ENCODE results near the gene POLR3GL. TPM values are rescaled to one million over a fixed set of nuclear protein-coding genes. Genes with fewer than 3 reads are reported as not detected.
"Not testable (repeated sequence)": the region's sequence is repeated elsewhere in the genome, so short reads cannot be mapped to it uniquely, and the experiment has no call there.

The POLR3GL gene, protein sequence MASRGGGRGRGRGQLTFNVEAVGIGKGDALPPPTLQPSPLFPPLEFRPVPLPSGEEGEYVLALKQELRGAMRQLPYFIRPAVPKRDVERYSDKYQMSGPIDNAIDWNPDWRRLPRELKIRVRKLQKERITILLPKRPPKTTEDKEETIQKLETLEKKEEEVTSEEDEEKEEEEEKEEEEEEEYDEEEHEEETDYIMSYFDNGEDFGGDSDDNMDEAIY
- 64.0 TPM for polyA plus RNA-seq

DNA sequence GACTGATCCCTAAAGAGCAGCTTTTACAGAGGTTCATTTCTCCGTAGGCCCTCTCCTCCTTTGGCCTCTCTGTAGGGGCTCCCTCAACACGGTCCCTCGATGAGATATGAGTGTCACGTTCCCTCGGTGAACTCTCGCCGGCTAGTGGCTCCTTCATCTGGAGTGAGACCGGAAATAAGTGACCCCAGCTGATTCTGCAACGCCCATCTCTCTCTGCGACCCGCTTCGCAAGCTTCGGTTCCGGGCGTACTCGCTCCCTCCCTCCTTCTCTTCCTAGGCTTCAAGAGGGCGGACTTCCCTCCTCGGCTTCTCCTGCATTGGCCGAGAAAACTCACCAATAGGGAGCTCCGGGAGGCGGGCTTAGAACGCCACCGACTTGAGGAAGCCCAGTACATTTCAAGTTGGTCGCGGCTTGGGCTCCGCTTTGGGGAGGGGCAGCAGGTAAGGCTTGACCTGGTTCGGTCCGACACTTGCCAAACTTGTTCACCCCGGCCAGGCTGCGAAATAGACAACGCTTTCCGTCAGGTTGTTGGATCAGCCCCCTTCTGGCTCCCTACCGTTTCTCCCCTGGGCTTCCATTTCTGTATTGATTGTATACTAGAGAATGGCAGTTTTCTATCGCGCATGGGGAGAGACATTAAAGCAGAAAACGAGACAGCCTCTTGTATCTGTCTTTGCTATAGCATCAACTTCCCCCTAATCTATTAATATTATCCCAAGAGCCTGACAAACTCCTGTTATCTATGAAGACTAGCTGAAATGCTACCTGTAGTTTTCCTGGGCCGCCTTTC, at the start of gene POLR3GL, which contains the start of gene ANKRD34A:
Gene POLR3GL, plus strand, starts transcription at position 363 of the 791 bp plus-strand sequence. CDS start 10,176 bp downstream, outside the sequence.
Gene ANKRD34A, minus strand, starts transcription at position 248 of the 791 bp plus-strand sequence. CDS start 2,816 bp downstream, outside the sequence.
- Mint-ChIP-seq H3K9me3 (peaks cover 0 to 2% (median 0%) of the 10 kb centered on the region in 3 donors), H3K4me1 (peaks cover 32 to 41% (median 36%) of the 10 kb centered on the region in 3 donors), H3K27me3 (peaks cover 1% of the 10 kb centered on the region), H3K4me3 (peak within 1 kb of the TSS; percentile 96 to 99 (median 98)), H3K27ac (peak within 1 kb of the TSS; percentile 91 to 98 (median 97)), H3K36me3 (no peaks in the 10 kb centered on the region)

DNA sequence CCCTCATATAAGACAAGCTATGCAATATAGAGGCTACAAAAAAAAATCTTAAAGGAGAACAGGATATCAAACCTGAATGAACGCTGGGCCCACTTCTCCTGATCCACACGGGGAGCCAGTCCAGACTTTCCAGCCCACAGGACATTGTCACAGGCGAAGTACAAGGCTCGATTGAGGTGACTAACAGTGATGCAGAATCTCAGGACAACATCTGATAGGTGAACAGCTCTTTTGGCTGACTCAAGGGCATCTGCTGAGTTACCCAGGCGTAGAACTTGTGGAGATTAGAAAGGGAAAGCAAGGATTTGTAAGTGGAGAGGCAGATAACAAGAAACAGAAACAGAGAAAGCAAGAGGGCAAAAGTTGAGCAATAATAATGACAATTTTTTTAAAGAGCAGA, 47.7 kb upstream of the POLR3GL start:
- peaks cover 2% of the 10 kb centered on the region for H3K36me3 Mint-ChIP-seq
- no peaks in the 10 kb centered on the region for H3K27me3 Mint-ChIP-seq
- peak overlapping the region; percentile 40 to 100 (median 84) for H3K4me3 Mint-ChIP-seq
- H3K9me3 Mint-ChIP-seq, result no peaks in the 10 kb centered on the region
- H3K4me1 Mint-ChIP-seq, result peaks cover 16 to 31% (median 21%) of the 10 kb centered on the region in 3 donors
- H3K27ac Mint-ChIP-seq, result peak overlapping the region in 2 of 3 donors; percentile 74 to 90

DNA sequence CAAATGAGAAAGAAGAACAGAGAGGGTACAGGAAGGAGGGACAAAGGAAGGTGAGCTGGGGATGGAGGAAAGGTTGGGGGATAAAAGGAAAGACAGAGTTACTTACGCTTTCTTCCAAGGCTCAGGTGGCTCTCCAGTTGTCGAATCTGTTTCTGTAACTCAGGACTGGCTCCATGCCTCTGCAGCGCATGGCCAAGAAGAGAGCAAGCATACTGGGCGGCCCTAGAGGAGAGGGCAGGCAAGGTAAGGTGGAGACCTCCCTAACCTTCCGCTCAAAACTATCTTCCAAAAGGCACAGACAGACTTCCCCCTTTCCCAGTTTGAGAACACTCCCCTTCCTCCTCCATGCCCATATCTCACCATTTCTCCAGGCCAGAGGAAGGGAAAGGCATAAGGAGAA, 46.9 kb upstream of the POLR3GL start:
- Mint-ChIP-seq H3K9me3 (no peaks in the 10 kb centered on the region), H3K4me3 (peak overlapping the region; percentile 91 to 100 (median 96)), H3K27ac (peak overlapping the region; percentile 90 to 95 (median 94)), H3K27me3 (no peaks in the 10 kb centered on the region), H3K4me1 (peaks cover 11 to 25% (median 18%) of the 10 kb centered on the region in 3 donors), H3K36me3 (peaks cover 2% of the 10 kb centered on the region)

DNA sequence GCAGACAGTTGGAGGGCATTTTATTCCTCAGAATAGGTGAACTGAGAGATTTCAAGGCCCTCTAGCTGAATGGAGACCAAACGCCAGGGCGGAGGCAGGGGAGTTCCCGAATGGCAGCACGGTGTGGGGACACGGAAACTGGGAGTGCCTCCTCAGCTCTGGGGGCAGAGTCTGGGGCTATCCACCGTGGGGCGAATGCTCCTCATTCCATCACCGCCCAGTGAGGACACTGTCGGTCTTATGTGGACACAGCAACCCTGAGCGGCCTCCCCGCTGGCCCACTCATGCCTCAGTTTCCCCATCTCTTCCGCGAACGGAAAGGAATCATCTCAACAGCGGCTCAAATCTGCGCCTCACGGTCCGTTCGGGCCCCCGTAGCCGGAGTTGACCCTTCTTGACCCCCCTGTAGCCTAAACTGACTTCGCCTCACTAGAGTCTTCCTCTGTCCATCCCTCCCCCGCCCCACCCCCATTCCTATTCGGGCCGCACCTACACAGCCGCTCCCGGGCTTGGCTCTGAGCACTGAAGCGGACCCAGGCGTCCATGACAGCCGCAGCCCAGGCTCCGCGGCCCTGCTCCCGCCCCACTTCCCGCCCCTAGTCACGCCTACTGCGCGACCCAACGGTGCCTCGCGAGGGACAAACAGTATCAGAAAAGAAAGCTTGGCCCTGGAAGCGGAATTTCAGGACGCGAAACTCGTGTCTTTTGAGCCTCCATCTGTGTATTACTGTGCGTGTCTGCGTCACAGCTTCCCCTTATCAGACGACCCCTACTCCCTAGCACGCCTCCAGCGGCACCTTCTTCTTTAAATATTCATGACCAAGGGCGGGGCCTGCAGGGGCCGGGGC, 46.1 kb upstream of the POLR3GL start, which contains the start of gene PEX11B:
Gene PEX11B, minus strand, starts transcription at position 574 of the 848 bp plus-strand sequence. Its CDS starts 29 bp downstream, at position 545.
- no peaks in the 10 kb centered on the region for H3K9me3 Mint-ChIP-seq
- H3K36me3 Mint-ChIP-seq, result peaks cover 2% of the 10 kb centered on the region
- peak within 1 kb of the TSS; percentile 90 to 95 (median 94) for H3K27ac Mint-ChIP-seq
- peak within 1 kb of the TSS; percentile 91 to 100 (median 96) for H3K4me3 Mint-ChIP-seq
- H3K4me1 Mint-ChIP-seq, result peaks cover 11 to 25% (median 16%) of the 10 kb centered on the region in 3 donors
- H3K27me3 Mint-ChIP-seq, result no peaks in the 10 kb centered on the region

DNA sequence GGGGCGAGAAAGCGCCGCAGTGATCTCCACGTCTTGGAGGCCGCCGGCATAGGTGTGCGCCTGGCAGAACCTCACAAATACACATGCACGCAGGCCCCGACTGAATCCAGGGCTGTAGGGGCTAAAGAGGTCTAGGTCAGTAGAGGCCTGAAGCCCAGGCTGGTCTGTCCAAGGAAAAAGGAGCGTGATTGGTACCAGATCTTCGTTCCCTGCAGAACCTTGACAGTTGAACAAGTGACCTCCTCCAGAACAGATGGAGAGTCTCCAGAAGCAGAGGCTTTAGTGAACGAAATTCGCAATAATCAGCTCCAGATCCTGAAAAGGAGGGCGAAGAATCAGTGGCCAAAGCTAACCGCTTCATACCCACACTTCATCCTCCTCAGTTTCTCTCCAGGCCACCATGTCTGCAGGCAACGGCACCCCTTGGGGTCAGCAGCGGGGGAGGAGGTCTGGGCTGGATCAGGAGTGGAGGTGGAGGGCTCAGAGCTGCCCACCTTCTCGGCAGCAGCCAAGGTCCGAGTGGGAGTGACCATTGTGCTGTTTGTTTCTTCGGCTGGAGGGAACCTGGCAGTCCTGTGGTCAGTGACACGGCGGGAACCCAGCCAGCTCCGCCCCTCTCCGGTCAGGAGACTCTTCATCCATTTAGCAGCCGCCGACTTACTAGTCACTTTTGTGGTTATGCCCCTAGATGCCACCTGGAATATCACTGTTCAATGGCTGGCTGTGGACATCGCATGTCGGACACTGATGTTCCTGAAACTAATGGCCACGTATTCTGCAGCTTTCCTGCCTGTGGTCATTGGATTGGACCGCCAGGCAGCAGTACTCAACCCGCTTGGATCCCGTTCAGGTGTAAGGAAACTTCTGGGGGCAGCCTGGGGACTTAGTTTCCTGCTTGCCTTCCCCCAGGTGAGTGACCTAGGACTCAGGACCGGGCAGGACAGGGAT, 45.2 kb upstream of the POLR3GL start:
- H3K4me1 Mint-ChIP-seq, result peaks cover 11 to 25% (median 14%) of the 10 kb centered on the region in 3 donors
- H3K27ac Mint-ChIP-seq, result peak overlapping the region; percentile 90 to 95 (median 94)
- peak overlapping the region; percentile 91 to 100 (median 96) for H3K4me3 Mint-ChIP-seq
- H3K9me3 Mint-ChIP-seq, result no peaks in the 10 kb centered on the region
- no peaks in the 10 kb centered on the region for H3K27me3 Mint-ChIP-seq
- H3K36me3 Mint-ChIP-seq, result peaks cover 2% of the 10 kb centered on the region

DNA sequence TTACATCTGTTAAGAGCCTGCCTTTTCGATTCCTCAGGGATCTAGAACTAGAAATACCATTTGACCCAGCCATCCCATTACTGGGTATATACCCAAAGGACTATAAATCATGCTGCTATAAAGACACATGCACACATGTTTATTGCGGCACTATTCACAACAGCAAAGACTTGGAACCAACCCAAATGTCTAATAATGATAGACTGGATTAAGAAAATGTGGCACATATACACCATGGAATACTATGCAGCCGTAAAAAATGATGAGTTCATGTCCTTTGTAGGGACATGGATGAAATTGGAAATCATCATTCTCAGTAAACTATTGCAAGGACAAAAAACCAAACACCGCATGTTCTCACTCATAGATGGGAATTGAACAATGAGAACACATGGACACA, 44.2 kb upstream of the POLR3GL start:
- H3K4me1 Mint-ChIP-seq, result peaks cover 11 to 22% (median 14%) of the 10 kb centered on the region in 3 donors

DNA sequence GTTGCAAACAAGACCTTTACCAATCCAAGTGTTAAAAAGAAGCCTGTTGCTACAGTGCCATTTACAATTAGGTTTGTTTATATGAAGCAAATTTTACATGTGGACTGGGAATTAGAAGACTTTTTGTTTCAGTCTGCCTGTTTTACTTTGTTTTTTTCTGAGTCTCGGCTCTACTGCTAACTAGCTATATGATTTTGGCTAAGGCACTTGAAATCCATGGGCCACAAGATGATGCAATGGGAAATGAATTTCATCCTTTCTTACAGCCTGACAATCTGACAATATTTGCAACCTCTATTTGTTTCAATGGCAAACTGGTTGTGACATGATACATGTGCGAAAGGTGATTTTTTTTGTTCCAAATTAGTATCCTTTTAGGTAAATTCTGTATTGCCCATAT, 42.2 kb upstream of the POLR3GL start:
- Mint-ChIP-seq H3K36me3 (peaks cover 3% of the 10 kb centered on the region), H3K27ac (no peak overlapping the region), H3K4me1 (peaks cover 10 to 14% (median 11%) of the 10 kb centered on the region in 3 donors), H3K27me3 (no peaks in the 10 kb centered on the region), H3K4me3 (no peak overlapping the region), H3K9me3 (no peaks in the 10 kb centered on the region)

More for the DNA sequence above, 44.2 kb upstream of the POLR3GL start:
- H3K36me3 Mint-ChIP-seq, H3K9me3 Mint-ChIP-seq, H3K27me3 Mint-ChIP-seq: not testable (repeated sequence)
- peak overlapping the region in 3 of 4 donors; percentile 78 to 96 (median 91) for H3K4me3 Mint-ChIP-seq
- peak overlapping the region in 2 of 3 donors; percentile 83 to 90 for H3K27ac Mint-ChIP-seq

DNA sequence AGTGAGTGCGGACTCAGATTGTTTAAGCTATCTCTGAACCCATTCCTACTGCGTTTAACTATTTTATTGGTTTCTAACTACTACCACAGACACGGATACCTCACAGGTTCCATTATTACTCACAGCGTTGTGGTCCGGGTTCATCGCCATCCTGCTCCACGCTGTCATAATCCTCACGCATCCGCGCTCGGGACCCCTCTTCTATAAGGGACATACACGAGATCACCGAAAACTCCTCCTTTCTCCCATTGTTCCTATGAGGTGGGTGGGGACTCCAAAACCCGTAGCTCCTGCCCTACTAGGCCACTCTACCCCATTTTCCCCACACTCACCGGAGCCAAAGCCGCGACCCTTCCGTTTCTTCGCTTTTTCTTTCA, 37.8 kb upstream of the POLR3GL start:
- Mint-ChIP-seq H3K4me3 (no peak overlapping the region), H3K36me3 (peaks cover 1% of the 10 kb centered on the region), H3K4me1 (peaks cover 0 to 12% (median 7%) of the 10 kb centered on the region in 3 donors), H3K27ac (no peak overlapping the region), H3K27me3 (no peaks in the 10 kb centered on the region), H3K9me3 (peaks cover 0 to 1% (median 0%) of the 10 kb centered on the region in 3 donors)

DNA sequence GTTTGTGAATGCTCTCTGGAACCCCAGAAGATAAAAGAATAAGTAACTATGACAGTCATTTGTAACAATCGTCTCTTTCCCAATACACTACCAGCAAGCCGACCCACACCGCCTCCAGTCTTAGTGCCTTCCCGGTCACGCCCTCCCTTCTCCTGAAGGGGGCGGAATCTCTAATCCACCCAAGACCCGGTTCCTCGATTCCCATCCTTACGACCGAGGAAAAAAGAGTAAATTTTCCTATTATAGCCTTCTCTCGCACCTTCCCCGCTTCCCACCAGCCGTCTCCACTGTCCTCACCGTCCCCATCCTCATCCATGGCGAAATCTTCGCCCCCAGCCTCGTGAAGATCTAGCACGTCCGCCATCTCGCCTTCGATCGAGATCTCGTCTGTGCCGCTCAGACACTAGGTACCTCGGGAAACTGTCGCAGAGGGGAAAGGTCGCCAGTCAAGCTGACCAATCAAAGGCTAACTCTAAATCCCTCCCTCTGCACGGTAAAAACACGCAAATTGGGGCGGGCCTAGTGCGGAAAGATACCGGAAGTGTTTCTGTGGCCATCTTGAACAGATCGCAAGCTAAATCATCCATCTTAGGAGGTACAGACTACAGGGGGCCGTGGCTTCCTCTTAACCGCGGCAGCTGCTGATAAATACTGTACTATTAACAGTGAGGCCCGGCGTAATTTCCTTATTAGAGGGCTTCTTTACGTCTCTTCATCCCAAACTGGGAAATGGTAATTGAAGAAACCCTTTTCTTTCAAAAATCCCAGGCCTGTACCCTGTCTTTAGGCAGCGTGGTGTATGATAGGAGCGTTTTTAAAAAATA, 37.2 kb upstream of the POLR3GL start, which contains the start of gene RBM8A:
Gene RBM8A, minus strand, starts transcription at position 422 of the 824 bp plus-strand sequence. Its CDS starts 58 bp downstream, at position 364.
- H3K4me1 Mint-ChIP-seq, result peaks cover 2 to 15% (median 10%) of the 10 kb centered on the region in 3 donors
- peaks cover 1% of the 10 kb centered on the region for H3K36me3 Mint-ChIP-seq
- H3K27ac Mint-ChIP-seq, result peak within 1 kb of the TSS in 1 of 3 donors; percentile 76
- H3K4me3 Mint-ChIP-seq, result peak within 1 kb of the TSS in 2 of 4 donors; percentile 46 to 77
- H3K9me3 Mint-ChIP-seq, result peaks cover 0 to 1% (median 0%) of the 10 kb centered on the region in 3 donors
- no peaks in the 10 kb centered on the region for H3K27me3 Mint-ChIP-seq

DNA sequence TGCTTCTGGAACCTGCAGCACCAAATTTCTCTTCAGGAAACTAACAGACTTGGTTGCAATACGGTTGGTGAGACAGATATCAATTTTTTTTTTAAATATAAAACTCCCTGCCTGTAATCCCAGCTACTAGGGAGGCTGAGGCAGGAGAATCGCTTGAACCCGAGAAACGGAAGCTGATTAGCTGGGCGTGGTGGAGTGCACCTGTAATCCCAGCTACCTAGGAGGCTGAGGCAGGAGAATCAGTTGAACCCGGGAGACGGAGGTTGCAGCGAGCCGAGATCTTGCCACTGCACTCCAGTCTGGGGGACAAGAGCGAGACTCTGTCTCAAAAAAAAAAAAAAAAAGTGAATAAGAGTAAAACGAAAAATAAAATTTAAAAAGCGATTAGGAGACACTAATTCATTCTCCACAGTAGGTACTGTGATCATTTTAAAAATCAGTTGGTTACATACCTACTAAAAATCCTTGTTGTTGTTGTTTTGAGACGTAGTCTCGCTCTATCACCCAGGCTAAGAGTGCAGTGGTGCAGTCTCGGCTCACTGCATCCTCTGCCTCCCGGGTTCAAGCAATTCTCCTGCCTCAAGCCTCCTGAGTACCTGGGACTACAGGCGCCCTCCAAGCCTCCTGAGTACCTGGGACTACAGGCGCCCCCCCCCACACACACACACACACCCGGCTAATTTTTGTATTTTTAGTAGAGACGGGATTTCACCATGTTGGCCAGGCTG, 36.4 kb upstream of the POLR3GL start:
- peaks cover 1% of the 10 kb centered on the region for H3K36me3 Mint-ChIP-seq
- H3K4me1 Mint-ChIP-seq, result peaks cover 10 to 24% (median 18%) of the 10 kb centered on the region in 3 donors
- H3K27me3 Mint-ChIP-seq, result no peaks in the 10 kb centered on the region
- peaks cover 0 to 1% (median 0%) of the 10 kb centered on the region in 3 donors for H3K9me3 Mint-ChIP-seq
- peak overlapping the region in 2 of 3 donors; percentile 76 to 80 for H3K27ac Mint-ChIP-seq
- H3K4me3 Mint-ChIP-seq, result peak overlapping the region in 2 of 4 donors; percentile 46 to 77

DNA sequence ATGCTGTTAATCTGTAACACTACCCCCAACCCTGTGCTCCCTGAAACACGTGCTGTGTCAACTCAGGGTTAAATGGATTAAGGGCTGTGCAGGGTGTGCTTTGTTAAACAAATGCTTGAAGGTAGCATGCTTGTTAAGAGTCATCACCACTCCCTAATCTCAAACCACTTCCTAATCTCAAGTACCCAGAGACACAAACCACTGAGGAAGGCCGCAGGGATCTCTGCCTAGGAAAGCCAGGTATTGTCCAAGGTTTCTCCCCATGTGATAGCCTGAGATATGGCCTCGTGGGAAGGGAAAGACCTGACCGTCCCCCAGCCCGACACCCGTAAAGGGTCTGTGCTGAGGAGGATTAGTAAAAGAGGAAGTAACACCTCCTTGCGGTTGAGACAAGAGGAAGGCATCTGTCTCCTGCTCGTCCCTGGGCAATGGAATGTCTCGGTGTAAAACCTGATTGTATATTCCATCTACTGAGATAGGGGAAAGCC, 31.9 kb upstream of the POLR3GL start:
- Mint-ChIP-seq H3K4me3 (peak overlapping the region; percentile 55 to 85 (median 64)), H3K27ac (peak overlapping the region; percentile 61 to 88 (median 77)), H3K4me1 (peaks cover 13 to 25% (median 24%) of the 10 kb centered on the region in 3 donors)
- H3K27me3 Mint-ChIP-seq, H3K9me3 Mint-ChIP-seq, H3K36me3 Mint-ChIP-seq: not testable (repeated sequence)

DNA sequence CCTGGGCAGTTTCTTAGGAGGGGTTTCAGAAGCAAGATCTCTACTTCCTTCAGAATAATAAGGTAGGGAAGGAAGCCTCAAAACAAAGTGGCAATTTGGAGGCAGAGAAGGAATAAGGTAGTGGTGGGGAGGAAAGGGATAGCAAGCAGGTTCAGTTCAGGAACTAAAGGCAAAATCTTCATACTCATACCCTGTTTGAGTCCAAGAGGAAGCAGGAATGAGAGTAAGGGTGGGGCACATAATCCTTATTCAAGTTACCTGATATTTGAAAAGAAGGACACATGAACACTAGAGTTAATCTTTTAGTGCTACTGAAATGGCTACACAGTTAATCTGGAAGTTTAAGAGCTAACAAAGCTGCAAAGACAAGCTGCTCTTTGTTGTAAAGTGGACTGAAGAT, 28.8 kb upstream of the POLR3GL start:
- no peak overlapping the region for H3K4me3 Mint-ChIP-seq
- peaks cover 13 to 21% (median 21%) of the 10 kb centered on the region in 3 donors for H3K4me1 Mint-ChIP-seq
- H3K36me3 Mint-ChIP-seq, result peaks cover 3% of the 10 kb centered on the region
- no peak overlapping the region for H3K27ac Mint-ChIP-seq
- no peaks in the 10 kb centered on the region for H3K27me3 Mint-ChIP-seq
- H3K9me3 Mint-ChIP-seq, result no peaks in the 10 kb centered on the region

Measured in IgD-negative memory B cell (primary cell).